ENCODE data around the gene EPC1. TPM values are rescaled to one million over a fixed set of nuclear protein-coding genes. Genes with fewer than 3 reads are reported as not detected.
A peak's percentile ranks its signal among the peaks of the same experiment; 100 is the strongest.

Gene EPC1
- total RNA-seq, 1 donor from 2014 or later, result 22.9 TPM

GRCh38 chr10:32338262-32338661, 8.7 kb downstream of the EPC1 start:
- no peak for TF ChIP-seq CTCF (IDR thresholded peaks at IDR 0.05; ENCODE audit: insufficient read depth, low read length, poor library complexity, severe bottlenecking)
- Histone ChIP-seq H3K27me3 (ENCODE audit: control insufficient read depth, insufficient read depth, low read length) (no peaks in the 10 kb centered on the region), H3K36me3 (ENCODE audit: control insufficient read depth, insufficient read depth, low read length) (no peaks in the 10 kb centered on the region), H3K4me3 (ENCODE audit: low read depth, low read length) (no peak overlapping the region)
- no peak for DNase-seq (ENCODE audit: low read depth)

- no peaks in the 10 kb centered on the region for H3K36me3 ChIP-seq (ENCODE audit: control insufficient read depth, insufficient read depth, low read length)
- no peak for TF ChIP-seq CTCF (IDR thresholded peaks at IDR 0.05; ENCODE audit: insufficient read depth, low read length, poor library complexity, severe bottlenecking)
- no peak overlapping the region for H3K4me3 ChIP-seq (ENCODE audit: low read depth, low read length)
- no peak for DNase-seq (ENCODE audit: low read depth)
- no peaks in the 10 kb centered on the region for H3K27me3 ChIP-seq (ENCODE audit: control insufficient read depth, insufficient read depth, low read length)
Measured at GRCh38 chr10:32337350-32337749, 9.6 kb downstream of the EPC1 start.

- no peak for DNase-seq (ENCODE audit: low read depth)
- Histone ChIP-seq H3K27me3 (ENCODE audit: control insufficient read depth, insufficient read depth, low read length) (no peaks in the 10 kb centered on the region), H3K36me3 (ENCODE audit: control insufficient read depth, insufficient read depth, low read length) (no peaks in the 10 kb centered on the region), H3K4me3 (ENCODE audit: low read depth, low read length) (no peak overlapping the region)
- TF ChIP-seq CTCF (IDR thresholded peaks at IDR 0.05; ENCODE audit: insufficient read depth, low read length, poor library complexity, severe bottlenecking), result no peak
Measured at GRCh38 chr10:32333849-32334248, 13.1 kb downstream of the EPC1 start.

GRCh38 chr10:32332299-32332750, 14.6 kb downstream of the EPC1 start:
- Histone ChIP-seq H3K27me3 (ENCODE audit: control insufficient read depth, insufficient read depth, low read length) (no peaks in the 10 kb centered on the region), H3K4me3 (ENCODE audit: low read depth, low read length) (no peak overlapping the region), H3K36me3 (ENCODE audit: control insufficient read depth, insufficient read depth, low read length) (no peaks in the 10 kb centered on the region)
- TF ChIP-seq CTCF (IDR thresholded peaks at IDR 0.05; ENCODE audit: insufficient read depth, low read length, poor library complexity, severe bottlenecking), result no peak
- peak; percentile 37 for DNase-seq (ENCODE audit: low read depth)

GRCh38 chr10:32331606-32332005, 15.4 kb downstream of the EPC1 start:
- no peak overlapping the region for H3K4me3 ChIP-seq (ENCODE audit: low read depth, low read length)
- DNase-seq (ENCODE audit: low read depth), result no peak
- no peaks in the 10 kb centered on the region for H3K36me3 ChIP-seq (ENCODE audit: control insufficient read depth, insufficient read depth, low read length)
- no peaks in the 10 kb centered on the region for H3K27me3 ChIP-seq (ENCODE audit: control insufficient read depth, insufficient read depth, low read length)
- TF ChIP-seq CTCF (IDR thresholded peaks at IDR 0.05; ENCODE audit: insufficient read depth, low read length, poor library complexity, severe bottlenecking), result no peak

- no peak for DNase-seq (ENCODE audit: low read depth)
- no peaks in the 10 kb centered on the region for H3K36me3 ChIP-seq (ENCODE audit: control insufficient read depth, insufficient read depth, low read length)
- no peak for TF ChIP-seq CTCF (IDR thresholded peaks at IDR 0.05; ENCODE audit: insufficient read depth, low read length, poor library complexity, severe bottlenecking)
- H3K27me3 ChIP-seq (ENCODE audit: control insufficient read depth, insufficient read depth, low read length), result no peaks in the 10 kb centered on the region
- no peak overlapping the region for H3K4me3 ChIP-seq (ENCODE audit: low read depth, low read length)
Measured at GRCh38 chr10:32330214-32330613, 16.7 kb downstream of the EPC1 start.
